Prostate gland (tissue), 2 donors: ENCODE data around the gene SCN1B.

ENCODE experiments used
- CTCF ChIP-seq, 4 experiments: fragments of 200-600 bp in 2 of 4; fragments of 450-650 bp in 2 of 4; sonication (generic) in 2 of 4; IDR thresholded peaks; 1 replicate in 3 of 4; 2 replicates in 1 of 4; pipeline ENCODE4 v1.5.1; 2016 to 2019; ENCODE audit warnings: antibody characterized with exemption in 4 of 4, mild to moderate bottlenecking in 2 of 4, moderate library complexity in 2 of 4
- POLR2A ChIP-seq: fragments of 450-650 bp; IDR thresholded peaks from one replicate; pipeline ENCODE4 v1.6.1; 2016; ENCODE audit warnings: antibody characterized with exemption, mild to moderate bottlenecking
- POLR2AphosphoS5 ChIP-seq: sonication (generic); formaldehyde crosslinking; IDR thresholded peaks from one replicate; pipeline ENCODE4 v1.6.1; 2017; ENCODE audit warnings: antibody characterized with exemption

- TF ChIP-seq CTCF (IDR thresholded peaks at IDR 0.05): no peak
- no peak for TF ChIP-seq POLR2A
- no peak for TF ChIP-seq POLR2AphosphoS5
Measured at GRCh38 chr19:35076026-35076370, 45.7 kb downstream of the SCN1B start.
